ENCODE data around the gene ELL.

The ELL gene

GRCh38 chr19:18473003-18473705 lies 48.7 kb downstream of the ELL start:
- DNase-seq (ENCODE audit: low spot score): no peak
- no peak for TF ChIP-seq CTCF (IDR thresholded peaks at IDR 0.05; ENCODE audit: extremely low read depth, missing control alignments)

- DNase-seq (ENCODE audit: low spot score): no peak
Observed at GRCh38 chr19:18470787-18471186, 51.1 kb downstream of the ELL start.

GRCh38 chr19:18469069-18469846 lies 52.6 kb downstream of the ELL start:
- peak; percentile 56 for TF ChIP-seq CTCF (IDR thresholded peaks at IDR 0.05; ENCODE audit: extremely low read depth, missing control alignments)

More at GRCh38 chr19:18470787-18471186, 51.1 kb downstream of the ELL start:
- no peak for TF ChIP-seq CTCF (IDR thresholded peaks at IDR 0.05; ENCODE audit: extremely low read depth, missing control alignments)

GRCh38 chr19:18468517-18468916 lies 53.4 kb downstream of the ELL start:
- TF ChIP-seq CTCF (IDR thresholded peaks at IDR 0.05; ENCODE audit: extremely low read depth, missing control alignments): no peak
- no peak for DNase-seq (ENCODE audit: low spot score)

More at GRCh38 chr19:18469069-18469846, 52.6 kb downstream of the ELL start:
- peak; percentile 64 for DNase-seq (ENCODE audit: low spot score)

- no peak for TF ChIP-seq CTCF (IDR thresholded peaks at IDR 0.05; ENCODE audit: extremely low read depth, missing control alignments)
- DNase-seq (ENCODE audit: low spot score): no peak
Observed at GRCh38 chr19:18467978-18468377, 53.9 kb downstream of the ELL start.

- DNase-seq (ENCODE audit: low spot score): no peak
- TF ChIP-seq CTCF (IDR thresholded peaks at IDR 0.05; ENCODE audit: extremely low read depth, missing control alignments): no peak
Observed at GRCh38 chr19:18466354-18466753, 55.5 kb downstream of the ELL start.

- TF ChIP-seq CTCF (IDR thresholded peaks at IDR 0.05; ENCODE audit: extremely low read depth, missing control alignments): no peak
- no peak for DNase-seq (ENCODE audit: low spot score)
Observed at GRCh38 chr19:18465964-18466339, 55.9 kb downstream of the ELL start.

All from GM20000 (cell line).